Lung (tissue), 12 donors: ENCODE measurements around the gene PVALEF. TPM values are rescaled to one million over a fixed set of nuclear protein-coding genes. Genes with fewer than 3 reads are reported as not detected.

ENCODE experiments used
- ATAC-seq: fragments of 200-7000 bp; cut with Tn5 transposase; one replicate; pipeline ENCODE4 v1.9.1; 2020; ENCODE audit warnings: moderate number of reproducible peaks; ENCODE audit not compliant: insufficient read depth, low FRiP score
- DNase-seq, 3 donors: peaks; one replicate each; pipeline ENCODE4 v3.0.0-alpha.2; 2013 to 2017
- H3K27ac ChIP-seq, 2 donors: one replicate each; pipeline ENCODE4 v1.5.1; 2013; ENCODE audit warnings: mild to moderate bottlenecking in 2 of 2, moderate library complexity in 2 of 2, control low read depth in 1 of 2, inconsistent platforms in 1 of 2, low read depth in 1 of 2, low read length in 1 of 2
- H3K27me3 ChIP-seq, 3 donors: one replicate each; pipeline ENCODE4 v1.5.1; 2013; ENCODE audit warnings: low read length in 2 of 3; ENCODE audit not compliant: control insufficient read depth in 3 of 3, insufficient read depth in 3 of 3
- H3K36me3 ChIP-seq, 4 donors: one replicate each; pipeline ENCODE4 v1.5.1; 2013; ENCODE audit warnings: low read length in 4 of 4, mild to moderate bottlenecking in 1 of 4, moderate library complexity in 1 of 4; ENCODE audit not compliant: control insufficient read depth in 4 of 4, insufficient read depth in 4 of 4
- H3K4me1 ChIP-seq, 5 donors: one replicate each; pipeline ENCODE4 v1.5.1; 2013; ENCODE audit warnings: low read length in 5 of 5, mild to moderate bottlenecking in 2 of 5, moderate library complexity in 1 of 5; ENCODE audit not compliant: control insufficient read depth in 5 of 5, insufficient read depth in 5 of 5
- H3K4me3 ChIP-seq: one replicate; pipeline ENCODE4 v1.5.1; 2013; ENCODE audit warnings: mild to moderate bottlenecking, control low read depth, moderate library complexity
- H3K9ac ChIP-seq, 2 donors: one replicate each; pipeline ENCODE4 v1.5.1; 2013; ENCODE audit warnings: low read length in 2 of 2, control low read depth in 1 of 2; ENCODE audit not compliant: insufficient read depth in 1 of 2
- H3K9me3 ChIP-seq, 4 donors: one replicate each; pipeline ENCODE4 v1.5.1; 2013; ENCODE audit warnings: low read length in 3 of 4, mild to moderate bottlenecking in 1 of 4, moderate library complexity in 1 of 4; ENCODE audit not compliant: control insufficient read depth in 4 of 4, insufficient read depth in 3 of 4
- CTCF ChIP-seq: IDR thresholded peaks from 2 replicates; pipeline ENCODE4 v1.5.1; 2012; ENCODE audit warnings: mild to moderate bottlenecking; ENCODE audit errors: control extremely low read depth, extremely low read depth
- WGBS, 2 donors: extraction: QIAGEN DNeasy Blood & Tissue Kit; methylation state at CpG; one replicate each; pipeline ENCODE4 v1.1.7; 2013; 5-methylcytosine and 5-hydroxymethylcytosine counted together
- polyA plus RNA-seq, 2 donors: library from polyadenylated mRNA; stranded (reverse); fragments of 200-250 nt; gene quantifications; one replicate each; pipeline ENCODE4 v1.2.1, GENCODE V29; 2013
- total RNA-seq, 2 donors: library from RNA; depleted of rRNA in 1 of 2; stranded (reverse); fragments of >200 nt in 1 of 2; gene quantifications; one replicate each; pipeline ENCODE4 v1.2.1, GENCODE V29; 2014 to 2021
- donor health status: control.
- donor health status: control.
- donor health status: Bipolar disorder and iron deficiency.
- donor health status: healthy.
- donor health status: DM: yes; HTN: yes; CAD: no.

Gene PVALEF
- total and polyA plus RNA-seq, 4 donors = not detected

GRCh38 chr17:81138083-81138482, 27.2 kb upstream of the PVALEF start:
- H3K27ac ChIP-seq = no peak overlapping the region
- no peak for TF ChIP-seq CTCF
- H3K9me3 ChIP-seq = no peaks in the 10 kb centered on the region
- no peaks in the 10 kb centered on the region for H3K27me3 ChIP-seq
- 90% methylated on average over 15 of the region's 15 CpGs for WGBS, 2 donors
- peaks cover 0 to 2% (median 0%) of the 10 kb centered on the region in 4 donors for H3K36me3 ChIP-seq
- peaks cover 0 to 5% (median 0%) of the 10 kb centered on the region in 5 donors for H3K4me1 ChIP-seq
- no peak overlapping the region for H3K4me3 ChIP-seq
- ATAC-seq = no peak
- H3K9ac ChIP-seq = no peak overlapping the region
- DNase-seq = no peak

DNA sequence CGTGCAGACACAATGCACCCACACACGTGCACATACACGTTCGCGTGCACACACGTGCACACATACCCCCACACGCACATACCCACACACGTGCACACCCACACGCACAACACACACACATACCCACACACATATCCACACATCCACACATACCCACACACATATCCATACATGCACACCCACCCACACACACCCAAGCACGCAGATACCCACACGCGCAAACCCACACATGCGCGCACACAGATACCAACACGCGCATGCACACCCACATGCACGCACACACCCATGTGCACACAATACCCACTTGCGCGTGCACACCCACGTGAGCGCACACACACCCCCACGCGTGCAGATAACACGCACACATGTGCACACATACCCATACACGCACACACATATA, 26.8 kb upstream of the PVALEF start:
- peaks cover 0 to 2% (median 0%) of the 10 kb centered on the region in 4 donors for H3K36me3 ChIP-seq
- no peak overlapping the region for H3K27ac ChIP-seq
- ATAC-seq = no peak
- H3K9me3 ChIP-seq = no peaks in the 10 kb centered on the region
- H3K27me3 ChIP-seq = no peaks in the 10 kb centered on the region
- no peak for DNase-seq
- H3K4me1 ChIP-seq = peaks cover 0 to 2% (median 0%) of the 10 kb centered on the region in 5 donors
- no peak overlapping the region for H3K4me3 ChIP-seq
- 93 to 94% methylated on average over 25 of the region's 25 CpGs for WGBS, 2 donors
- TF ChIP-seq CTCF = no peak
- no peak overlapping the region for H3K9ac ChIP-seq

DNA sequence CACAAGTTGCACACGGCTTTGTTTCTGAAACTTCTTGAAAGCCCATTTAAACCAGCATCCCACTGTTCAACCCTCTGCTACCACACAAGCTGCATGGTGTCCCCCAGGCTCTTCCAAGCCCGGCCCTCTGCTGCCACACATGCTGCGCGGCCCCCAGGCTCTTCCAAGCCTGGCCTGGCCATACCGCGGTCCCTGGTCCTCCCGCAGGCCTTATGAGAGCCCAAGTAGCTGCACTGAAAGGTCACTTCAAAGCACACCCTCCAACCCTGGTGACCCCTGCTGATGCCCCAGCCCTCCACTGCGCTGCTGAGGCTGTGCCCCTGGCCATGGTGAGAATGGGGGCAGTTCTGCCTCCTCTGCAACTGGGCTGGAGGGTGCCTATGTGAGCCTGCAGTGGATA, 25.9 kb upstream of the PVALEF start:
- no peaks in the 10 kb centered on the region for H3K36me3 ChIP-seq
- DNase-seq (no peak), ATAC-seq (no peak)
- no peak for TF ChIP-seq CTCF
- H3K4me3 ChIP-seq = no peak overlapping the region
- no peaks in the 10 kb centered on the region for H3K9me3 ChIP-seq
- no peaks in the 10 kb centered on the region for H3K27me3 ChIP-seq
- no peak overlapping the region for H3K9ac ChIP-seq
- no peak overlapping the region for H3K27ac ChIP-seq
- 86 to 96% methylated on average over 8 of the region's 8 CpGs for WGBS, 2 donors
- peaks cover 0 to 2% (median 0%) of the 10 kb centered on the region in 5 donors for H3K4me1 ChIP-seq

DNA sequence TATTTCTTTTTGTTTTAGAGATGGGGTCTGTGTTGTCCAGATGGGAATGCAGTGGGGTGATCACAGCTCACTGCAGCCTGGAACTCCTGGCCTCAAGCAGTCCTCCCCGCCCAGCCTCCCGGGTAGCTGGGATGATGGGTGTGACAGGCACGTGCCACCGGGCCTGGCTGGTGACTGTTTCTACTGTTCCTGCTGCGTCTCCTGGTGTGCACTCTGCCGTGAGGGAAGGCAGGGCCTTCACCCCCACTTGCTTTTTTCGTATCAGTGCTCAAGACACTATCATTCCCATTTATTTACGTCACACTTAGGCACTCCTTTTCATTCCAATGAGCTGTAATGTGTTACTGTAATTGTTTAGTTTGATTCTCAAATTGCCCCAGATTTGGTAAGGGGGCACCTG, 25.3 kb upstream of the PVALEF start:
- no peak for TF ChIP-seq CTCF
- DNase-seq (no peak), ATAC-seq (no peak)
- Histone ChIP-seq H3K27ac (no peak overlapping the region), H3K27me3 (no peaks in the 10 kb centered on the region), H3K9me3 (no peaks in the 10 kb centered on the region), H3K4me3 (no peak overlapping the region), H3K36me3 (no peaks in the 10 kb centered on the region), H3K4me1 (peaks cover 0 to 2% (median 0%) of the 10 kb centered on the region in 5 donors), H3K9ac (no peak overlapping the region)
- WGBS, 2 donors = 71 to 88% methylated on average over 8 of the region's 8 CpGs
